H9 (cell line): Measurements from ENCODE around the gene ATG4D. TPM values are rescaled to one million over a fixed set of nuclear protein-coding genes. Genes with fewer than 3 reads are reported as not detected.

Experiments
- DNase-seq: peaks from one replicate; pipeline ENCODE4 v3.0.0-alpha.2; 2017
- H2AFZ ChIP-seq: one replicate; pipeline ENCODE4 v1.6.1; 2013; ENCODE audit warnings: mild to moderate bottlenecking, low read length, control low read depth, moderate library complexity
- H2AK5ac ChIP-seq: 2 replicates; pipeline ENCODE4 v1.6.1; 2013; ENCODE audit warnings: low read length, control low read depth, mixed read lengths; ENCODE audit not compliant: insufficient read length
- H2BK120ac ChIP-seq: one replicate; pipeline ENCODE4 v1.6.1; 2013; ENCODE audit warnings: low read depth, mild to moderate bottlenecking, low read length, control low read depth, inconsistent platforms; ENCODE audit not compliant: poor library complexity, severe bottlenecking
- H2BK12ac ChIP-seq: 2 replicates; pipeline ENCODE4 v1.6.1; 2013; ENCODE audit warnings: low read length, control low read depth, mixed read lengths, low read depth; ENCODE audit not compliant: insufficient read length
- H2BK15ac ChIP-seq: 2 replicates; pipeline ENCODE4 v1.6.1; 2013; ENCODE audit warnings: low read depth, low read length, control low read depth
- H2BK20ac ChIP-seq: one replicate; pipeline ENCODE4 v1.6.1; 2013; ENCODE audit warnings: low read depth, mild to moderate bottlenecking, low read length, control low read depth, inconsistent platforms; ENCODE audit not compliant: poor library complexity, severe bottlenecking
- H2BK5ac ChIP-seq: 2 replicates; pipeline ENCODE4 v1.6.1; 2013; ENCODE audit warnings: low read length, control low read depth, mixed read lengths; ENCODE audit not compliant: insufficient read length
- H3K14ac ChIP-seq: 2 replicates; pipeline ENCODE4 v1.6.1; 2013; ENCODE audit warnings: low read length, control low read depth; ENCODE audit not compliant: insufficient read depth
- H3K18ac ChIP-seq: 2 replicates; pipeline ENCODE4 v1.6.1; 2013; ENCODE audit warnings: low read depth, mild to moderate bottlenecking, mixed read lengths, low read length, control low read depth; ENCODE audit not compliant: insufficient read length
- H3K23ac ChIP-seq: 2 replicates; pipeline ENCODE4 v1.6.1; 2013; ENCODE audit warnings: low read length, control low read depth, mixed read lengths, low read depth; ENCODE audit not compliant: insufficient read length
- H3K23me2 ChIP-seq: 2 replicates; pipeline ENCODE4 v1.6.1; 2013; ENCODE audit warnings: low read depth, mild to moderate bottlenecking, mixed read lengths, low read length, control low read depth; ENCODE audit not compliant: insufficient read length, poor library complexity, severe bottlenecking
- H3K27ac ChIP-seq: 2 replicates; pipeline ENCODE4 v1.5.1; 2013; ENCODE audit warnings: low read length, control low read depth, mixed read lengths, low read depth; ENCODE audit not compliant: insufficient read length
- H3K27me3 ChIP-seq: 2 replicates; pipeline ENCODE4 v1.6.1; 2013; ENCODE audit warnings: low read length, control low read depth, inconsistent platforms; ENCODE audit not compliant: insufficient read depth
- H3K4ac ChIP-seq: 2 replicates; pipeline ENCODE4 v1.6.1; 2013; ENCODE audit warnings: low read depth, mild to moderate bottlenecking, control low read depth, inconsistent platforms, low read length, moderate library complexity
- H3K4me1 ChIP-seq: 2 replicates; pipeline ENCODE4 v1.6.1; 2013; ENCODE audit warnings: low read length, control low read depth, inconsistent platforms; ENCODE audit not compliant: insufficient read depth
- H3K4me2 ChIP-seq: 2 replicates; pipeline ENCODE4 v1.6.1; 2013; ENCODE audit warnings: low read length, control low read depth, mixed read lengths; ENCODE audit not compliant: insufficient read length, insufficient read depth
- H3K56ac ChIP-seq: 2 replicates; pipeline ENCODE4 v1.6.1; 2013; ENCODE audit warnings: low read depth, mild to moderate bottlenecking, mixed read lengths, low read length, control low read depth; ENCODE audit not compliant: insufficient read length
- H3K79me1 ChIP-seq: 2 replicates; pipeline ENCODE4 v1.6.1; 2013; ENCODE audit warnings: low read depth, mild to moderate bottlenecking, moderate library complexity, low read length, control low read depth, inconsistent platforms; ENCODE audit not compliant: insufficient read depth, poor library complexity, severe bottlenecking
- H3K79me2 ChIP-seq: 2 replicates; pipeline ENCODE4 v1.6.1; 2013; ENCODE audit warnings: low read length, control low read depth, inconsistent platforms; ENCODE audit not compliant: insufficient read depth
- H3K9ac ChIP-seq: 2 replicates; pipeline ENCODE4 v1.6.1; 2013; ENCODE audit warnings: low read length, control low read depth, mixed read lengths; ENCODE audit not compliant: insufficient read length; ENCODE audit errors: extremely low read depth
- H3K9me3 ChIP-seq: one replicate; pipeline ENCODE4 v1.6.1; 2013; ENCODE audit warnings: low read depth, low read length, inconsistent platforms; ENCODE audit not compliant: control insufficient read depth
- H3T11ph ChIP-seq: one replicate; pipeline ENCODE4 v1.6.1; 2013; ENCODE audit warnings: mild to moderate bottlenecking, low read length, control low read depth, inconsistent platforms
- H4K20me1 ChIP-seq: one replicate; pipeline ENCODE4 v1.6.1; 2013; ENCODE audit not compliant: control insufficient read depth, insufficient read length, insufficient read depth
- H4K5ac ChIP-seq: 2 replicates; pipeline ENCODE4 v1.6.1; 2013; ENCODE audit warnings: low read depth, mild to moderate bottlenecking, mixed read lengths, low read length, control low read depth; ENCODE audit not compliant: insufficient read length
- H4K8ac ChIP-seq: replicated peaks from 2 replicates; pipeline ENCODE4 v1.6.1; 2013; ENCODE audit warnings: low read length, control low read depth, mixed read lengths, low read depth; ENCODE audit not compliant: insufficient read length
- H4K91ac ChIP-seq: 2 replicates; pipeline ENCODE4 v1.6.1; 2013; ENCODE audit warnings: low read depth, mild to moderate bottlenecking, moderate library complexity, mixed read lengths, low read length, control low read depth; ENCODE audit not compliant: insufficient read length
- H3K27ac Mint-ChIP-seq, 3 experiments: 2 replicates in 2 of 3; 3 replicates in 1 of 3; pipeline ENCODE4 v1.8.0; 2020 to 2021; ENCODE audit warnings: mixed read lengths in 3 of 3, mild to moderate bottlenecking in 1 of 3, moderate library complexity in 1 of 3
- H3K27me3 Mint-ChIP-seq: 2 replicates; pipeline ENCODE4 v1.8.0; 2021; ENCODE audit warnings: low read depth, mild to moderate bottlenecking, moderate library complexity, mixed read lengths
- H3K36me3 Mint-ChIP-seq, 3 experiments: 2 replicates in 2 of 3; 3 replicates in 1 of 3; pipeline ENCODE4 v1.8.0; 2020 to 2021; ENCODE audit warnings: low read depth in 3 of 3, mixed read lengths in 3 of 3; ENCODE audit not compliant: insufficient read depth in 1 of 3
- H3K4me1 Mint-ChIP-seq, 2 experiments: 2 replicates each; pipeline ENCODE4 v1.8.0; 2020; ENCODE audit warnings: mixed read lengths in 2 of 2
- H3K4me3 Mint-ChIP-seq, 2 experiments: 2 replicates in 1 of 2; 3 replicates in 1 of 2; pipeline ENCODE4 v1.8.0; 2020 to 2021; ENCODE audit warnings: mild to moderate bottlenecking in 2 of 2, mixed read lengths in 2 of 2, moderate library complexity in 1 of 2
- H3K9me3 Mint-ChIP-seq, 2 experiments: 2 replicates in 1 of 2; 3 replicates in 1 of 2; pipeline ENCODE4 v1.8.0; 2020; ENCODE audit warnings: mild to moderate bottlenecking in 2 of 2, mixed read lengths in 2 of 2, moderate library complexity in 1 of 2
- WGBS: extraction: QIAGEN DNeasy Blood & Tissue Kit; methylation state at CpG from one replicate; pipeline ENCODE4 v1.1.7; 2013; ENCODE audit warnings: missing lambda C conversion rate, low lambda C conversion rate, mixed read lengths; ENCODE audit not compliant: insufficient read length; ENCODE audit errors: extremely low coverage; 5-methylcytosine and 5-hydroxymethylcytosine counted together
- total RNA-seq: library from RNA; stranded (reverse); gene quantifications from 2 replicates; pipeline ENCODE4 v1.2.1, GENCODE V29; 2021
- TF ChIP-seq, protein P1 (sequence below): fragments of 200-600 bp; sonication (generic); conservative IDR thresholded peaks from 3 replicates; pipeline ENCODE4 v1.8.0; 2021; ENCODE audit warnings: antibody characterized with exemption, mild to moderate bottlenecking

ATG4D gene
- total RNA-seq, 1 experiment from 2014 or later, result 55.8 TPM

DNA sequence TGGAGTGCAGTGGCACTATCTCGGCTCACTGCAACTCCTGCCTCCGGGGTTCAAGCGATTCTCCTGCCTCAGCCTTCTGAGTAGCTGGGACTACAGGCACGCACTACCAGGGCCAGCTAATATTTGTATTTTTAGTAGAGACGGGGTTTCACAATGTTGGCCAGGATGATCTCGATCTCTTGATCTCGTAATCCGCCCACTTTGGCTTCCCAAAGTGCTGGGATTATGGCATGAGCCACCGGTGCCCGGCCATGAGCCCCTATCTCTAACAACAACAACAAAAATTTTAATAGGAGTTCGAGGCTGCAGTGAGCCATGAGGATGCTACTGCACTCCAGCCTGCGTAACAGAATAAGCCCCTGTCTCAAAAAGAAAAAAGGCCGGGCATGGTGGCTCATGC, 38.4 kb downstream of the ATG4D start:
- WGBS, result no CpG with 5 or more reads among the region's 13 CpGs
- Histone ChIP-seq H3K79me1 (peaks cover 2% of the 10 kb centered on the region), H3K56ac (no peak overlapping the region), H2BK20ac (no peak overlapping the region), H4K91ac (no peak overlapping the region), H3K4me2 (no peak overlapping the region), H3K4me1 (no peaks in the 10 kb centered on the region), H4K20me1 (no peaks in the 10 kb centered on the region), H2BK12ac (no peak overlapping the region), H3K14ac (no peak overlapping the region), H3K23ac (no peak overlapping the region), H4K5ac (no peak overlapping the region), H2BK120ac (no peak overlapping the region), H2AFZ (no peak overlapping the region), H3K27ac (no peak overlapping the region), H3K18ac (no peak overlapping the region), H2BK5ac (no peak overlapping the region), H3K4ac (no peak overlapping the region), H3K27me3 (no peaks in the 10 kb centered on the region), H3T11ph (no peak overlapping the region), H3K79me2 (no peaks in the 10 kb centered on the region), H2AK5ac (no peak overlapping the region), H3K9me3 (no peaks in the 10 kb centered on the region), H3K23me2 (no peaks in the 10 kb centered on the region), H3K9ac (no peak overlapping the region), H2BK15ac (no peak overlapping the region), H4K8ac (no peak overlapping the region)
- Mint-ChIP-seq H3K36me3 (peaks cover 13 to 61% (median 60%) of the 10 kb centered on the region in 3 experiments; a peak in 6 of 7 replicates), H3K9me3 (no peaks in the 10 kb centered on the region), H3K27ac (no peak overlapping the region), H3K4me1 (peaks cover 12 to 19% of the 10 kb centered on the region in 2 experiments), H3K27me3 (no peaks in the 10 kb centered on the region), H3K4me3 (no peak overlapping the region)
- DNase-seq, result no peak
- TF ChIP-seq, protein P1, sequence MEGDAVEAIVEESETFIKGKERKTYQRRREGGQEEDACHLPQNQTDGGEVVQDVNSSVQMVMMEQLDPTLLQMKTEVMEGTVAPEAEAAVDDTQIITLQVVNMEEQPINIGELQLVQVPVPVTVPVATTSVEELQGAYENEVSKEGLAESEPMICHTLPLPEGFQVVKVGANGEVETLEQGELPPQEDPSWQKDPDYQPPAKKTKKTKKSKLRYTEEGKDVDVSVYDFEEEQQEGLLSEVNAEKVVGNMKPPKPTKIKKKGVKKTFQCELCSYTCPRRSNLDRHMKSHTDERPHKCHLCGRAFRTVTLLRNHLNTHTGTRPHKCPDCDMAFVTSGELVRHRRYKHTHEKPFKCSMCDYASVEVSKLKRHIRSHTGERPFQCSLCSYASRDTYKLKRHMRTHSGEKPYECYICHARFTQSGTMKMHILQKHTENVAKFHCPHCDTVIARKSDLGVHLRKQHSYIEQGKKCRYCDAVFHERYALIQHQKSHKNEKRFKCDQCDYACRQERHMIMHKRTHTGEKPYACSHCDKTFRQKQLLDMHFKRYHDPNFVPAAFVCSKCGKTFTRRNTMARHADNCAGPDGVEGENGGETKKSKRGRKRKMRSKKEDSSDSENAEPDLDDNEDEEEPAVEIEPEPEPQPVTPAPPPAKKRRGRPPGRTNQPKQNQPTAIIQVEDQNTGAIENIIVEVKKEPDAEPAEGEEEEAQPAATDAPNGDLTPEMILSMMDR, result no peak
